Measurements from ENCODE around the gene HNRNPH2. TPM values are rescaled to one million over a fixed set of nuclear protein-coding genes. Genes with fewer than 3 reads are reported as not detected.

Gene HNRNPH2
- polyA plus RNA-seq, 2 of the 4 experiments (the other 2 are of a cell fraction), result 55.4 to 86.5 TPM

GRCh38 chrX:101383679-101384205 lies 24.3 kb upstream of the HNRNPH2 start:
- TF ChIP-seq HEYL (CRISPR knock-in tag; IDR thresholded peaks at IDR 0.05) (no peak), RFX5 (IDR thresholded peaks at IDR 0.05) (no peak), TFCP2L1 (CRISPR knock-in tag; IDR thresholded peaks at IDR 0.05) (no peak)
- FAIRE-seq (peak; percentile 7), ATAC-seq (no peak), DNase-seq (ENCODE audit: low read depth in 1 of 2, low spot score in 1 of 2) (no peak)
- Histone ChIP-seq H3K9me3 (no peaks in the 10 kb centered on the region), H3K27ac (no peak overlapping the region), H3K4me2 (no peak overlapping the region), H3K4me3 (no peak overlapping the region), H3K4me1 (no peaks in the 10 kb centered on the region)
- 56% methylated on average over 4 of the region's 4 CpGs for WGBS (ENCODE audit: missing lambda C conversion rate)
- ChIA-PET CTCF (no interaction called here), POLR2A (interaction anchor here (0.6 to 0.7 kb wide), 2 partner anchors 605 to 743 kb away, joined by 3 to 4 read pairs; no protein-coding TSS in a partner anchor)

GRCh38 chrX:101385026-101385684 lies 22.9 kb upstream of the HNRNPH2 start:
- ATAC-seq (no peak; a peak in 1 of 6 replicates), DNase-seq (ENCODE audit: low read depth in 1 of 2, low spot score in 1 of 2) (no peak), FAIRE-seq (no peak)
- no peaks in the 10 kb centered on the region for H3K4me1 ChIP-seq
- 72% methylated on average over 7 of the region's 7 CpGs for WGBS (ENCODE audit: missing lambda C conversion rate)
- H3K9me3 ChIP-seq, result no peaks in the 10 kb centered on the region
- no peak overlapping the region for H3K4me2 ChIP-seq
- no peak overlapping the region for H3K4me3 ChIP-seq
- CTCF ChIA-PET, result no interaction called here
- no peak overlapping the region for H3K27ac ChIP-seq
- no peak for TF ChIP-seq CHD2 (IDR thresholded peaks at IDR 0.05; ENCODE audit: low read length, partially characterized antibody)
- TF ChIP-seq FOXS1 (CRISPR knock-in tag; IDR thresholded peaks at IDR 0.05), result no peak
- no peak for TF ChIP-seq KDM5A (IDR thresholded peaks at IDR 0.05)
- TF ChIP-seq, protein P1, sequence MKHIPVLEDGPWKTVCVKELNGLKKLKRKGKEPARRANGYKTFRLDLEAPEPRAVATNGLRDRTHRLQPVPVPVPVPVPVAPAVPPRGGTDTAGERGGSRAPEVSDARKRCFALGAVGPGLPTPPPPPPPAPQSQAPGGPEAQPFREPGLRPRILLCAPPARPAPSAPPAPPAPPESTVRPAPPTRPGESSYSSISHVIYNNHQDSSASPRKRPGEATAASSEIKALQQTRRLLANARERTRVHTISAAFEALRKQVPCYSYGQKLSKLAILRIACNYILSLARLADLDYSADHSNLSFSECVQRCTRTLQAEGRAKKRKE (CRISPR knock-in tag; IDR thresholded peaks at IDR 0.05; ENCODE audit: low read depth), result no peak
- TF ChIP-seq HOXB5 (CRISPR knock-in tag; IDR thresholded peaks at IDR 0.05), result no peak
- TF ChIP-seq NPAS2 (CRISPR knock-in tag; IDR thresholded peaks at IDR 0.05; ENCODE audit: borderline replicate concordance), result no peak
- no peak for TF ChIP-seq NFE2L2 (conservative IDR thresholded peaks at IDR 0.05; ENCODE audit: low read length)
- TF ChIP-seq RAD21 (conservative IDR thresholded peaks at IDR 0.05 in 1 of 2, IDR thresholded peaks at IDR 0.05 in 1 of 2), result no peak
- TF ChIP-seq NR3C1 (IDR thresholded peaks at IDR 0.05), result no peak
- no peak for TF ChIP-seq ZNF302 (CRISPR knock-in tag; IDR thresholded peaks at IDR 0.05)
- no peak for TF ChIP-seq JUNB (IDR thresholded peaks at IDR 0.05)
- no peak for TF ChIP-seq ZFP36 (IDR thresholded peaks at IDR 0.05; ENCODE audit: borderline replicate concordance, partially characterized antibody)
- no peak for TF ChIP-seq PBX3 (IDR thresholded peaks at IDR 0.05)
- TF ChIP-seq HMGXB4 (CRISPR knock-in tag; IDR thresholded peaks at IDR 0.05; ENCODE audit: borderline replicate concordance), result no peak
- no peak for TF ChIP-seq TP53 (CRISPR knock-in tag; IDR thresholded peaks at IDR 0.05)
- TF ChIP-seq FOSB (CRISPR knock-in tag; IDR thresholded peaks at IDR 0.05), result no peak
- no peak for TF ChIP-seq RNF2 (IDR thresholded peaks at IDR 0.05; ENCODE audit: borderline replicate concordance, low read depth)
- POLR2A ChIA-PET, result no interaction called here

Measured in A549 (cell line).